Epithelial cell of proximal tubule (primary cell): ENCODE measurements around the gene PAQR3. TPM values are rescaled to one million over a fixed set of nuclear protein-coding genes. Genes with fewer than 3 reads are reported as not detected.

ENCODE experiments used
- DNase-seq: peaks from one replicate; pipeline ENCODE4 v3.0.0-alpha.2; 2011; ENCODE audit warnings: low read depth
- H3K4me3 ChIP-seq: 2 replicates; pipeline ENCODE4 v1.5.1; 2011; ENCODE audit warnings: low read depth, mild to moderate bottlenecking, low read length
- total RNA-seq: library from RNA; depleted of rRNA; stranded (reverse); fragments of >200 nt; gene quantifications from 2 replicates; pipeline ENCODE4 v1.2.3, GENCODE V29; 2015
- TF ChIP-seq, protein P1 (sequence below): conservative IDR thresholded peaks from 2 replicates; pipeline ENCODE4 v1.5.1; 2012; ENCODE audit warnings: low read depth, mild to moderate bottlenecking, low read length

PAQR3 gene
- total RNA-seq, 1 donor from 2014 or later, result 27.8 TPM

DNA sequence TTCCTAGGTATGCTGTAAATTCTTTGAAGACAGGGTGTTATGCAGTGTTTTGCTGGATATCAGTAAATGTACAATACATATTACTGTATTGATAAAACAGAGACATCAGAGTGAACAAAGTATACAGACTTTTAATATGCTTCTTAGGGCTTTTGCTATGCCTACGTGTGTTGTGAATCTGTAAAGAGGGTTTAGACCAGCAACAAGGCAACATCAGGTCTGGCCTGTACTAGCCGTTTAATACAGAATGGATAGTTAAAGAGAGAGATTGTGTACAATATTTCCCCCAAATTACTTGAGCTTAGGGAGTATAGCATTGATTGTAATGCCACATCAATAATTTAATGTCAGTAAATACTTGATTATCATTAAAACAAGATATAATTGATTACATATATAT lies 75.2 kb downstream of the PAQR3 start:
- no peak for DNase-seq
- TF ChIP-seq, protein P1, sequence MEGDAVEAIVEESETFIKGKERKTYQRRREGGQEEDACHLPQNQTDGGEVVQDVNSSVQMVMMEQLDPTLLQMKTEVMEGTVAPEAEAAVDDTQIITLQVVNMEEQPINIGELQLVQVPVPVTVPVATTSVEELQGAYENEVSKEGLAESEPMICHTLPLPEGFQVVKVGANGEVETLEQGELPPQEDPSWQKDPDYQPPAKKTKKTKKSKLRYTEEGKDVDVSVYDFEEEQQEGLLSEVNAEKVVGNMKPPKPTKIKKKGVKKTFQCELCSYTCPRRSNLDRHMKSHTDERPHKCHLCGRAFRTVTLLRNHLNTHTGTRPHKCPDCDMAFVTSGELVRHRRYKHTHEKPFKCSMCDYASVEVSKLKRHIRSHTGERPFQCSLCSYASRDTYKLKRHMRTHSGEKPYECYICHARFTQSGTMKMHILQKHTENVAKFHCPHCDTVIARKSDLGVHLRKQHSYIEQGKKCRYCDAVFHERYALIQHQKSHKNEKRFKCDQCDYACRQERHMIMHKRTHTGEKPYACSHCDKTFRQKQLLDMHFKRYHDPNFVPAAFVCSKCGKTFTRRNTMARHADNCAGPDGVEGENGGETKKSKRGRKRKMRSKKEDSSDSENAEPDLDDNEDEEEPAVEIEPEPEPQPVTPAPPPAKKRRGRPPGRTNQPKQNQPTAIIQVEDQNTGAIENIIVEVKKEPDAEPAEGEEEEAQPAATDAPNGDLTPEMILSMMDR, result peak; percentile 2
- H3K4me3 ChIP-seq, result no peak overlapping the region

DNA sequence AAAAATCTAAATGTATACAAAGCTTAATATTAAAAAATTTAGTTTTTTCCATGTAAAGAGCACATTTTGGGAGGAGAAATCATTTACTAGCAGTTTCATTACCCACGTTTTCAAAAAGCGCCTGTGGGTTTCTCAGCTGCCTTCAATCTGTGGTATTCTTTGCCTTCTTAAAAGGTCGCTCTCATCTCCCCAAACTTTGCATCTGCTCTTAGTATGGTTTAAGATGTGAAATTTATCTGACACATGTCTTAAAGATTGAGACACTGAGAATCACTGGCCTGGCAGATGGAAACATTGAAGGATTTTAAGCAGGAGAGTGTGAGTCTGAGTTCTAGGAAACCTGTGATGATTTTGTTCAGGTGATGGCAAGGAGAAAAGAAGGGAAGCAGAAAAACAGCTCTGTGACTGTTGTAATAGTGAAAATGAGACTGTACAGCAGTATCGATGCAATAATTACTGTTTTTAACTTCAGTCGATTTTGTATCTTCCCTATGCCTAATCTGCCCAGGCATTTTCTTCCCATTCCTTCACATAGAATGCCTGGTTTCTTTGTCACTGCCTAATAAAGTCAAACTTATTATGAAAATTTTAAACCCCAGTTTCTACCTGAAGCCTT lies 75.9 kb downstream of the PAQR3 start:
- DNase-seq, result no peak
- TF ChIP-seq, protein P1, result no peak
- no peak overlapping the region for H3K4me3 ChIP-seq

DNA sequence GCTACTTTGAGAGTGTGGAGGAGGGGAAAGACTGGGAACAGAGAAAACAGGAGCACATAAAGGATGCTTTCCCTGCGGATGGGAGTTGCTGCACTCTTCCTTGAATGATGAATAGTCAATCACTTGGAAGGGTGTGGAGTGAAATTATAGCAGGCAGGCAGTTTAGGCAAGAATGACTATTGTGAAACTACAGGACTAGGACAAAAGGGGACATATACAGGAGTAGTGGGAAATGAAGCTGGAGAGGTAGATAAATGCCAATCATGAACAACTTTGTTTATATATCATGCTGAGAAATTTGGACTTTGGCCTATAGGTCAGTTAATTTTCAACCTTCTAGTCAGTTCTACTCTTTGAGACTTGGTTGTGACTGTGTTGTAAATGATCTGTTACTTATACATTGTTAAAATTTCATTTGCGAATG lies 76.9 kb downstream of the PAQR3 start:
- no peak overlapping the region for H3K4me3 ChIP-seq
- TF ChIP-seq, protein P1, result no peak
- peak; percentile 20 for DNase-seq

Other genes starting within 250 kb of the PAQR3 start
- gene BMP2K, start 163.1 kb downstream of the PAQR3 start, total RNA-seq, result 11.8 and 19.2 TPM in 2 replicates